ENCODE data around the gene JUP. TPM values are rescaled to one million over a fixed set of nuclear protein-coding genes. Genes with fewer than 3 reads are reported as not detected.

Gene JUP
- total and polyA plus RNA-seq, 2 of the 4 experiments (the other 2 are of a cell fraction) = 12.9 to 27.3 TPM

- dilution Hi-C loops (cut with HindIII; ENCODE audit: low sequenced_read_pairs, unreplicated experiment) (no loop called here), in situ Hi-C loops (cut with MboI; ENCODE audit: low sequenced_read_pairs) (no loop called here), intact Hi-C loops (cut with micrococcal nuclease) (no loop called here)
- ChIA-PET POLR2A (ENCODE audit: unreplicated experiment) (no interaction called here), CTCF (interaction anchor here (0.6 kb wide), 1 partner anchor 51 kb away, joined by 3 read pairs; no protein-coding TSS in a partner anchor)
- WGBS, 2 experiments (ENCODE audit: extremely low coverage in 2 of 2, insufficient read length in 1 of 2) = 94% methylated on average over 2 of the region's 8 CpGs; no CpG with 5 or more reads in 1 of the 2 experiments
- H2BK15ac ChIP-seq (ENCODE audit: low read depth, low read length) = no peak overlapping the region
- H2BK5ac ChIP-seq (ENCODE audit: low read depth, low read length, poor library complexity, severe bottlenecking) = no peak overlapping the region
- no peak overlapping the region for H2AK5ac ChIP-seq (ENCODE audit: low read depth, low read length)
- no peak overlapping the region for H4K91ac ChIP-seq (ENCODE audit: insufficient read depth, low read depth, low read length)
- no TSS peak for BruUV-seq (replicated peaks)
- no peak overlapping the region for H3K4me2 ChIP-seq (ENCODE audit: low read depth, low read length)
- H3K9ac ChIP-seq (ENCODE audit: low read depth, low read length) = no peak overlapping the region
- no peak overlapping the region for H3K4ac ChIP-seq (ENCODE audit: low read depth, low read length)
- no peak overlapping the region for H3K18ac ChIP-seq (ENCODE audit: low read depth, low read length)
- no peak overlapping the region for H2AFZ ChIP-seq (replicated peaks; ENCODE audit: low read length, poor library complexity)
- H4K5ac ChIP-seq (ENCODE audit: low read depth, low read length) = no peak overlapping the region
- H3K36me3 ChIP-seq (ENCODE audit: control insufficient read depth, insufficient read depth, low read length) = peaks cover 28% of the 10 kb centered on the region
- peaks cover 15 to 49% of the 10 kb centered on the region in 2 experiments; a peak in 3 of 4 replicates for H3K79me1 ChIP-seq (ENCODE audit: low read depth in 1 of 2, low read length in 2 of 2)
- no peak overlapping the region for H3K27ac ChIP-seq (ENCODE audit: insufficient read depth, low read length)
- H3K27me3 ChIP-seq (ENCODE audit: control insufficient read depth, insufficient read depth, low read length) = no peaks in the 10 kb centered on the region
- TF ChIP-seq MAZ (IDR thresholded peaks at IDR 0.05; ENCODE audit: borderline replicate concordance, low read depth, low read length) (no peak), BHLHE40 (IDR thresholded peaks at IDR 0.05; ENCODE audit: low read depth, low read length) (no peak), MAFK (IDR thresholded peaks at IDR 0.05; ENCODE audit: low read depth, low read length) (no peak)
- H2AK9ac ChIP-seq (replicated peaks; ENCODE audit: low read depth, low read length, poor library complexity) = peak overlapping the region; percentile 5
- no peak overlapping the region for H4K8ac ChIP-seq (ENCODE audit: low read depth in 2 of 2, low read length in 2 of 2)
- H3K4me3 ChIP-seq (ENCODE audit: insufficient read depth, low read depth, low read length) = no peak overlapping the region
- no peak overlapping the region for H2BK120ac ChIP-seq (ENCODE audit: low read depth, low read length)
- no peak overlapping the region for H3K56ac ChIP-seq (ENCODE audit: extremely low read depth, insufficient read depth, low read length)
- H4K20me1 ChIP-seq (ENCODE audit: insufficient read depth, low read length) = peaks cover 21% of the 10 kb centered on the region
- peaks cover 19% of the 10 kb centered on the region for H3K9me1 ChIP-seq (ENCODE audit: insufficient read depth, low read length)
- no peak for ATAC-seq (ENCODE audit: low read depth)
- no peak overlapping the region for H3K14ac ChIP-seq (replicated peaks; ENCODE audit: low read depth, low read length)
- no peak for DNase-seq
- peaks cover 13% of the 10 kb centered on the region for H3K4me1 ChIP-seq (ENCODE audit: control insufficient read depth, insufficient read depth, low read length)
- H2BK20ac ChIP-seq (ENCODE audit: low read depth, low read length) = no peak overlapping the region
- no peak overlapping the region for H3K23ac ChIP-seq (ENCODE audit: low read depth, low read length)
- no peaks in the 10 kb centered on the region for H3K9me3 ChIP-seq (ENCODE audit: control insufficient read depth, insufficient read depth, low read length)
These were observed 20.4 kb upstream of the JUP start for GRCh38 chr17:41806685-41807445.
